ENCODE data around the gene MAU2.

DNA sequence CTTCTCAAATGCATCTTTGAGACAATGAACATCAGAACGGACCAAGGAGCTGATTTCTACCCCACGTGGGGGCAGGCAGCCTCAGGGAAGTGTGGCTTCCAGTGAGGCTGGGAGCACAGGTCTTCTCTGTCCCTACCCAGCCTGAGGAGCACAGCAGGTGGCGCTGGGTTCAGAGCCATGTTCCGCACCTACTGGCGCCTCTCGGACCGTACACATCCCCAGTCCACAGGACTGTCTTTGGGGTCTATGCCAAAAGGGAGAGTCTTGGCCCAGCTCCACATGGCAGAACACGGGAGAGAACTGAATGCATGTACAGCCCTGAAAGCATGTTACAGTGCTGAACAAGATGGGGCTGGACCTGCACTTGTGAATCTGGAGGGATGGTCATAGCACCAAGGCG is 22.9 kb upstream of the MAU2 start:
- TF ChIP-seq, protein P1, sequence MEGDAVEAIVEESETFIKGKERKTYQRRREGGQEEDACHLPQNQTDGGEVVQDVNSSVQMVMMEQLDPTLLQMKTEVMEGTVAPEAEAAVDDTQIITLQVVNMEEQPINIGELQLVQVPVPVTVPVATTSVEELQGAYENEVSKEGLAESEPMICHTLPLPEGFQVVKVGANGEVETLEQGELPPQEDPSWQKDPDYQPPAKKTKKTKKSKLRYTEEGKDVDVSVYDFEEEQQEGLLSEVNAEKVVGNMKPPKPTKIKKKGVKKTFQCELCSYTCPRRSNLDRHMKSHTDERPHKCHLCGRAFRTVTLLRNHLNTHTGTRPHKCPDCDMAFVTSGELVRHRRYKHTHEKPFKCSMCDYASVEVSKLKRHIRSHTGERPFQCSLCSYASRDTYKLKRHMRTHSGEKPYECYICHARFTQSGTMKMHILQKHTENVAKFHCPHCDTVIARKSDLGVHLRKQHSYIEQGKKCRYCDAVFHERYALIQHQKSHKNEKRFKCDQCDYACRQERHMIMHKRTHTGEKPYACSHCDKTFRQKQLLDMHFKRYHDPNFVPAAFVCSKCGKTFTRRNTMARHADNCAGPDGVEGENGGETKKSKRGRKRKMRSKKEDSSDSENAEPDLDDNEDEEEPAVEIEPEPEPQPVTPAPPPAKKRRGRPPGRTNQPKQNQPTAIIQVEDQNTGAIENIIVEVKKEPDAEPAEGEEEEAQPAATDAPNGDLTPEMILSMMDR (IDR thresholded peaks at IDR 0.05), result no peak
- no peak for TF ChIP-seq POLR2AphosphoS5 (IDR thresholded peaks at IDR 0.05; ENCODE audit: insufficient read depth in 1 of 2, low read depth in 1 of 2)
- no peak for TF ChIP-seq POLR2A (IDR thresholded peaks at IDR 0.05)
